ENCODE results near the gene NDUFAF7. TPM values are rescaled to one million over a fixed set of nuclear protein-coding genes. Genes with fewer than 3 reads are reported as not detected.

NDUFAF7 gene
- total RNA-seq, 1 donor from 2014 or later = 17.9 TPM

DNA sequence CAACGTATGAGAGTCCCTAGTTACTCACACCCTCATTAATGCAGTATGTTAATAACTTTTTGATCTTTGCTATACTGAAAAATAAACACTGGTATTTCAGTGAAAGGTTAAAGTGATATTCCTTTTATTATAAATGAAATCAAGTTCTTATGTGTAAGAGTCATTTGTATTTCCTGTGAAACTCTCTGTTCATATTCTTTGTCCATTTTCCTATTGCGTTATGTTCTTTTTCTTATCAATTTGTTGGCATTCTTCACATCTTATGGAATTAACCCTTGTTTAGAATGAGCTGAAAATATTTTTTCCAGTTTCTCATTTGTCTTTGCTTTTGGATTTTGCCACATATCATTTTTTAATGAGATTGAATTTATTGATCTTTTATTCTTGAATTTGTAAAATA lies 44.8 kb downstream of the NDUFAF7 start:
- TF ChIP-seq, protein P1, sequence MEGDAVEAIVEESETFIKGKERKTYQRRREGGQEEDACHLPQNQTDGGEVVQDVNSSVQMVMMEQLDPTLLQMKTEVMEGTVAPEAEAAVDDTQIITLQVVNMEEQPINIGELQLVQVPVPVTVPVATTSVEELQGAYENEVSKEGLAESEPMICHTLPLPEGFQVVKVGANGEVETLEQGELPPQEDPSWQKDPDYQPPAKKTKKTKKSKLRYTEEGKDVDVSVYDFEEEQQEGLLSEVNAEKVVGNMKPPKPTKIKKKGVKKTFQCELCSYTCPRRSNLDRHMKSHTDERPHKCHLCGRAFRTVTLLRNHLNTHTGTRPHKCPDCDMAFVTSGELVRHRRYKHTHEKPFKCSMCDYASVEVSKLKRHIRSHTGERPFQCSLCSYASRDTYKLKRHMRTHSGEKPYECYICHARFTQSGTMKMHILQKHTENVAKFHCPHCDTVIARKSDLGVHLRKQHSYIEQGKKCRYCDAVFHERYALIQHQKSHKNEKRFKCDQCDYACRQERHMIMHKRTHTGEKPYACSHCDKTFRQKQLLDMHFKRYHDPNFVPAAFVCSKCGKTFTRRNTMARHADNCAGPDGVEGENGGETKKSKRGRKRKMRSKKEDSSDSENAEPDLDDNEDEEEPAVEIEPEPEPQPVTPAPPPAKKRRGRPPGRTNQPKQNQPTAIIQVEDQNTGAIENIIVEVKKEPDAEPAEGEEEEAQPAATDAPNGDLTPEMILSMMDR (IDR thresholded peaks at IDR 0.05; ENCODE audit: insufficient read depth, low read length, severe bottlenecking) = no peak
- Histone ChIP-seq H3K27me3 (ENCODE audit: control insufficient read depth, insufficient read depth, low read length) (no peaks in the 10 kb centered on the region), H3K4me3 (ENCODE audit: low read depth, low read length) (no peak overlapping the region), H3K36me3 (ENCODE audit: control insufficient read depth, insufficient read depth, low read length) (peaks cover 6% of the 10 kb centered on the region)
- FAIRE-seq = no peak
- DNase-seq (ENCODE audit: low read depth) = no peak

DNA sequence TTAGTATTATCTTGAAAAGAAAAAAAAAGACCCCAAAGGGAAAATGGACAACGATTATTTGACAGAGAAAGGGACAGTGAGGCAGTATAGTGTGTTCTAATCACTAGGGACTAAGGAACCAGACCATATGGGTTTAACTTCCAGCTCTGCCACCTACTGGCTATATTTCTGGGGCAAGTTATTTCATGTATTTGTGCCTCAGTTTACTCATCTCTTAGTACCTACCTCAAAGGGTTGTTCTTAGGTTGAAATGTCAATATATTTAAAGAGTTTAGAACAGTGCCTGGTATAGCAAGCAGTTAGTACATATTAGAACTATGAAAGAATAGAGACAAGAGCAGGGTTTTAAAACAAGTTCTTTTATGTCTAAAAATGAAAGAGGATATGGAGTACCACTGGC lies 50.5 kb downstream of the NDUFAF7 start:
- FAIRE-seq = no peak
- no peak for DNase-seq (ENCODE audit: low read depth)
- TF ChIP-seq, protein P1 (IDR thresholded peaks at IDR 0.05; ENCODE audit: insufficient read depth, low read length, severe bottlenecking) = peak; percentile 9
- H3K4me3 ChIP-seq (ENCODE audit: low read depth, low read length) = no peak overlapping the region
- no peaks in the 10 kb centered on the region for H3K27me3 ChIP-seq (ENCODE audit: control insufficient read depth, insufficient read depth, low read length)
- H3K36me3 ChIP-seq (ENCODE audit: control insufficient read depth, insufficient read depth, low read length) = no peaks in the 10 kb centered on the region

DNA sequence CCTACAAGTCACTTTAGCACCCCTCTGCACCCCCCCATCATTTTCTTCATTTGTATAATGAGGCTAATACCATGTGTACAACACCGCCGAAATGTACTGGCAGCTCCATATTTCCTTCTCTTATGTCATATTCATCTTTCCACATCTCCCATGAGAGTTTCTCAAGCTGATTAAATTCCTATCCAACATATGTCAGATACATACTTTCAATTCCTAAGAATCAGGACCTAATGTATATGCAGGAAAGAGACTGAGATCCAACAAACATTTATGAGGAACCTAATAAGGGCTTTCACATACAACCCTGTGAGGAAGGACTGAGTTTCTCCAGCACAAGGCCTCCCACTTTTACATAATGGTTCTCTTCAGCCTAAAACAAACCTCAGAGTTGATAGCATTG lies 51.3 kb downstream of the NDUFAF7 start:
- H3K36me3 ChIP-seq (ENCODE audit: control insufficient read depth, insufficient read depth, low read length) = no peaks in the 10 kb centered on the region
- FAIRE-seq (no peak), DNase-seq (ENCODE audit: low read depth) (no peak)
- H3K27me3 ChIP-seq (ENCODE audit: control insufficient read depth, insufficient read depth, low read length) = no peaks in the 10 kb centered on the region
- no peak overlapping the region for H3K4me3 ChIP-seq (ENCODE audit: low read depth, low read length)
- TF ChIP-seq, protein P1 (IDR thresholded peaks at IDR 0.05; ENCODE audit: insufficient read depth, low read length, severe bottlenecking) = no peak

DNA sequence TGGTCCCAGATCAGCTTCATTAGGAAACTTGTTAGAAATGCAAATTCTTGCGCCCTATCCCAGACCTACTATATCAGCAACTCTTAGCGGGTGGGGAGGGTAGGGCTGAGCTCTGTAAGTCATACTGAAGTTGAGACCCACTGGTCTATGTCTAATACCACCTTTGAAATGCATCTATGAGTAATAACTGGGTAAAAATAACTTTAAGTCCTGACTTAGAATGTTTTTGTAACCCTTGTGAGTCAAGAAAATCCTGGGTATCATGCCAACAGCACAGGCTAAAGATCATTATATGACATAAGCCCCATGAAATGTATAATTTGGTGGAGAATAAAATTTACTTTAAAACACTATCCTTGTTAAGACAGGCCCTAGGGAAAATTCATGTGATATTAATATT lies 51.7 kb downstream of the NDUFAF7 start:
- no peaks in the 10 kb centered on the region for H3K27me3 ChIP-seq (ENCODE audit: control insufficient read depth, insufficient read depth, low read length)
- TF ChIP-seq, protein P1 (IDR thresholded peaks at IDR 0.05; ENCODE audit: insufficient read depth, low read length, severe bottlenecking) = no peak
- H3K4me3 ChIP-seq (ENCODE audit: low read depth, low read length) = no peak overlapping the region
- H3K36me3 ChIP-seq (ENCODE audit: control insufficient read depth, insufficient read depth, low read length) = no peaks in the 10 kb centered on the region
- DNase-seq (ENCODE audit: low read depth) (peak; percentile 82), FAIRE-seq (no peak)

DNA sequence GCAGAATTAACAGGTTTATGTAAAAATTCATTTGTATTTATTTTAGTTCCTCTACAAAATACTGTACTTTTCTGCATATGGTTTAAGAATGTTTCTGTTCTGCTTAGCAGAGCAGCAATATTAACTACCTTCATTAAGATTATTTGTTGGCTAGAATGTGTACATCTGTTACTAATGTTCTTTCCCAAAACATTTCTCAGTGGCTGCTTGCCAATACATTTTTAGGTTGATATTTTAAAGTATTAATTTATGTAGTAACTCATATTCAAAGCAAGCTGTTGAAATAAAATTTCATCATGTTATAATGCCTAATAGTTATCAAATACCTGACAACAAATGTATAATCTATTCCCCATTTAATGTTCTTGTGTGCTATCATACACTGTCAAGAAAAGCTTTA lies 52.9 kb downstream of the NDUFAF7 start:
- DNase-seq (ENCODE audit: low read depth) (no peak), FAIRE-seq (no peak)

DNA sequence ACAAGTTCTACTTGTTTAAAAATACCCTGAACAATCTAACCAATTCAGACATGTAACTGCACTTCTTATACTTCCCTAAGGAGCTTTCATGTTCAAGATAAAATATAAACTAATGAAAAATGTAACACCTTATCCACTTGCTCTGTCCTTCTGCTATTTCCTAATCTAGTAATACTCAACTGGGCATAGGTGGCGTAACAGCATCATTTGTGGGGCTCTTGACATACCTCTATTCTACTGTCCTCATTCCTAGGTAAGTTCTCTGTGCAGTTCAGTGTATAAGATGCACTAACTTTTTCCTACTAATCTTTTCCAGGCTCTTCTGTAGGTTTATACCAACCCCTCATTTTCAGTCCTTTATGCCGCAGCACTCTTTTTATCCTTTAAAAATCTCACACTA lies 56.5 kb downstream of the NDUFAF7 start:
- Histone ChIP-seq H3K36me3 (ENCODE audit: control insufficient read depth, insufficient read depth, low read length) (no peaks in the 10 kb centered on the region), H3K4me3 (ENCODE audit: low read depth, low read length) (no peak overlapping the region), H3K27me3 (ENCODE audit: control insufficient read depth, insufficient read depth, low read length) (no peaks in the 10 kb centered on the region)
- peak; percentile 31 for DNase-seq (ENCODE audit: low read depth)
- TF ChIP-seq, protein P1 (IDR thresholded peaks at IDR 0.05; ENCODE audit: insufficient read depth, low read length, severe bottlenecking) = peak; percentile 12
- FAIRE-seq = no peak

More for the DNA sequence above, 52.9 kb downstream of the NDUFAF7 start:
- no peaks in the 10 kb centered on the region for H3K27me3 ChIP-seq (ENCODE audit: control insufficient read depth, insufficient read depth, low read length)
- TF ChIP-seq, protein P1 (IDR thresholded peaks at IDR 0.05; ENCODE audit: insufficient read depth, low read length, severe bottlenecking) = no peak
- H3K36me3 ChIP-seq (ENCODE audit: control insufficient read depth, insufficient read depth, low read length) = no peaks in the 10 kb centered on the region
- H3K4me3 ChIP-seq (ENCODE audit: low read depth, low read length) = no peak overlapping the region
